GM10847 (cell line): ENCODE data around the gene DHX57.

Experiments
- POLR2A ChIP-seq: IDR thresholded peaks from 2 replicates; pipeline ENCODE4 v1.6.1; 2011; ENCODE audit not compliant: insufficient read length; ENCODE audit errors: extremely low read depth

DHX57 gene

GRCh38 chr2:38748943-38749804 is 126.6 kb downstream of the DHX57 start:
- TF ChIP-seq POLR2A, result no peak

- TF ChIP-seq POLR2A, result no peak
Measured at GRCh38 chr2:38748391-38748790, 127.3 kb downstream of the DHX57 start.

- TF ChIP-seq POLR2A, result no peak
Measured at GRCh38 chr2:38747819-38748218, 127.9 kb downstream of the DHX57 start.
